ENCODE data around the gene TMEM131. TPM values are rescaled to one million over a fixed set of nuclear protein-coding genes. Genes with fewer than 3 reads are reported as not detected.

Gene TMEM131
- total RNA-seq, 1 donor from 2014 or later, result 36.6 TPM

GRCh38 chr2:97707362-97708047 is 288.2 kb downstream of the TMEM131 start:
- no peak for TF ChIP-seq CTCF (IDR thresholded peaks at IDR 0.05; ENCODE audit: partially characterized antibody, unreplicated experiment)

GRCh38 chr2:97706708-97707345 is 288.9 kb downstream of the TMEM131 start:
- DNase-seq, result no peak
- Mint-ChIP-seq H3K4me1 (ENCODE audit: low read depth, unreplicated experiment) (peaks cover 4% of the 10 kb centered on the region), H3K36me3 (ENCODE audit: unreplicated experiment) (no peaks in the 10 kb centered on the region), H3K27me3 (ENCODE audit: unreplicated experiment) (no peaks in the 10 kb centered on the region), H3K4me3 (ENCODE audit: unreplicated experiment) (no peak overlapping the region), H3K27ac (ENCODE audit: unreplicated experiment) (no peak overlapping the region), H3K9me3 (ENCODE audit: unreplicated experiment) (peaks cover 4% of the 10 kb centered on the region)
- TF ChIP-seq CTCF (IDR thresholded peaks at IDR 0.05; ENCODE audit: partially characterized antibody, unreplicated experiment), result no peak

More at GRCh38 chr2:97707362-97708047, 288.2 kb downstream of the TMEM131 start:
- peaks cover 4% of the 10 kb centered on the region for H3K9me3 Mint-ChIP-seq (ENCODE audit: unreplicated experiment)
- no peak overlapping the region for H3K27ac Mint-ChIP-seq (ENCODE audit: unreplicated experiment)
- no peaks in the 10 kb centered on the region for H3K27me3 Mint-ChIP-seq (ENCODE audit: unreplicated experiment)
- H3K4me1 Mint-ChIP-seq (ENCODE audit: low read depth, unreplicated experiment), result peaks cover 3% of the 10 kb centered on the region
- no peak overlapping the region for H3K4me3 Mint-ChIP-seq (ENCODE audit: unreplicated experiment)
- DNase-seq, result no peak
- no peaks in the 10 kb centered on the region for H3K36me3 Mint-ChIP-seq (ENCODE audit: unreplicated experiment)

Other genes with a start within 250 kb of the TMEM131 start
- not detected for gene VWA3B, start 91.2 kb upstream of the TMEM131 start, total RNA-seq (ENCODE audit: unreplicated experiment)